H1 (cell line): ENCODE measurements around the gene RPS27A. TPM values are rescaled to one million over a fixed set of nuclear protein-coding genes. Genes with fewer than 3 reads are reported as not detected.

Source experiments
- BCL11A ChIP-seq, 2 experiments: IDR thresholded peaks; one replicate each; pipeline ENCODE4 v1.6.1; 2011; ENCODE audit warnings: low read depth in 2 of 2, low read length in 2 of 2, mild to moderate bottlenecking in 2 of 2
- CEBPB ChIP-seq: IDR thresholded peaks from 2 replicates; pipeline ENCODE4 v1.6.1; 2012; ENCODE audit warnings: low read depth, low read length
- CHD2 ChIP-seq: IDR thresholded peaks from 2 replicates; pipeline ENCODE4 v1.6.1; 2012; ENCODE audit warnings: low read length, improper control_type of control experiment
- EZH2 ChIP-seq: fragments of 200-600 bp; sonication (generic); IDR thresholded peaks from 2 replicates; pipeline ENCODE4 v1.7.1; 2012; ENCODE audit warnings: low read depth, mild to moderate bottlenecking, moderate library complexity, low read length, inconsistent platforms; ENCODE audit not compliant: severe bottlenecking
- FOSL1 ChIP-seq: IDR thresholded peaks from 2 replicates; pipeline ENCODE4 v1.6.1; 2011; ENCODE audit warnings: mild to moderate bottlenecking, low read depth, low read length, moderate library complexity; ENCODE audit not compliant: insufficient read depth
- JUND ChIP-seq: IDR thresholded peaks from 2 replicates; pipeline ENCODE4 v1.6.1; 2011; ENCODE audit warnings: mild to moderate bottlenecking, improper control_type of control experiment, low read length
- PHF8 ChIP-seq: fragments of 200-600 bp; sonication (generic); conservative IDR thresholded peaks from 2 replicates; pipeline ENCODE4 v1.7.1; 2012; ENCODE audit warnings: low read depth, mild to moderate bottlenecking, inconsistent platforms, low read length, moderate library complexity
- SIN3A ChIP-seq, 2 experiments: IDR thresholded peaks in 1 of 2; conservative IDR thresholded peaks in 1 of 2; 2 replicates each; pipeline ENCODE4 v1.6.1; 2011 to 2012; ENCODE audit warnings: low read length in 2 of 2, improper control_type of control experiment in 1 of 2, low read depth in 1 of 2, mild to moderate bottlenecking in 1 of 2
- TAF7 ChIP-seq: optimal IDR thresholded peaks from 2 replicates; pipeline ENCODE3; 2011; ENCODE audit warnings: low read depth, mild to moderate bottlenecking, inconsistent platforms, low read length, moderate library complexity, borderline replicate concordance
- polyA plus RNA-seq, 7 experiments: library from polyadenylated mRNA; depleted of rRNA in 3 of 7; stranded (reverse) in 5 of 7; unstranded in 2 of 7; fragments of >200 nt in 5 of 7; fragments of 200-250 nt in 2 of 7; gene quantifications; 1 replicate in 5 of 7; 2 replicates in 1 of 7; 4 replicates in 1 of 7; pipeline versions ENCODE4 v1.2.1 to v1.2.3, GENCODE V29; 2011 to 2013; ENCODE audit warnings: missing spikeins in 2 of 7, mixed read lengths in 2 of 7
- total RNA-seq: library from RNA; stranded (reverse); fragmentation: NEBNext Ultra II Directional; extraction: Animal tissue kit (Norgen Biotek cat#: 25700); gene quantifications from 2 replicates; pipeline ENCODE4 v1.2.1, GENCODE V29; 2021
- TF ChIP-seq, protein P1 (sequence below): fragments of 300-600 bp; sonication (generic); IDR thresholded peaks from 2 replicates; pipeline ENCODE4 v1.7.1; 2012; ENCODE audit warnings: low read length, moderate library complexity, mild to moderate bottlenecking, inconsistent platforms; ENCODE audit not compliant: insufficient replicate concordance

RPS27A gene
- total and polyA plus RNA-seq, 2 of the 8 experiments (the other 6 are each of a cell fraction or from before 2014, with no cell fraction given) = 1,431 to 1,682 TPM

DNA sequence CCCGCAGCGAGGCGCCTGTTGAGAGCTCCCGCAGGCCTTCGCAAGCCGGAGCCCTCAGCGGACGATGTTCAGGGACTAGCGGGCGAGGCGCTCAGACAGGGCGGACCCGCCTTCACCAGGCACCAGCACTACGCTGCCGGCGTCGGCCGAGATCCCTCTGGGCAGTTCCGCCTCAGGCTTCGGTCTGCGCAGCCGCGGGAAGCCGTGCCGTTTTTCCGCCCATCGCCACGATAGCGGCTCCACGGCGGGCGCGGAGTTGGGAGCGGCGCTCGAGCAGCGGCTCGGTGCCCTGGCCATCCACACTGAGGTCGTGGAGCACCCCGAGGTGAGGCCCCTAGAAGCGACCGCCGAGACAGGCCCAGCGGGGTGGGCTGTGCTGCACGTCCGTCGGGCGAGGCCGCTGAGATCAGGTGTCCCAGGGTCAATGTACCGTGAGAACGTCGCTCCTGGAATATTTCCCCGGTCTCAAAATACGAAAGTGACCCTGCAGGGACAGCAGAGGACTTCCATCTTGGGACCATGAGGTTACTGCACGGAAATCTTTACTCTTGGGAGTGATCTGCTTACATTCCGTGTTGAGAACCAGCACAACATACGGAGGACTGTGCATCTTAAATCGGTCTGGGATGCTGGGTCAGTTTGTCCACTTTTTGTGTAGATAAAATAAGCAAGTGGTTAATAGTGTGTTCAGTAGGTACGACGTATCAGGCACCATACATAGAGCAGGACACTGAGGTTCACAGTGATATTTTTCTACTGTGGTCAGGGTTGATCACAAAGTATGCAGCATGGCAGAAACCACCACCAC lies 49.8 kb downstream of the RPS27A start (continued):
- peak; percentile 68 for TF ChIP-seq PHF8
- TF ChIP-seq, protein P1, sequence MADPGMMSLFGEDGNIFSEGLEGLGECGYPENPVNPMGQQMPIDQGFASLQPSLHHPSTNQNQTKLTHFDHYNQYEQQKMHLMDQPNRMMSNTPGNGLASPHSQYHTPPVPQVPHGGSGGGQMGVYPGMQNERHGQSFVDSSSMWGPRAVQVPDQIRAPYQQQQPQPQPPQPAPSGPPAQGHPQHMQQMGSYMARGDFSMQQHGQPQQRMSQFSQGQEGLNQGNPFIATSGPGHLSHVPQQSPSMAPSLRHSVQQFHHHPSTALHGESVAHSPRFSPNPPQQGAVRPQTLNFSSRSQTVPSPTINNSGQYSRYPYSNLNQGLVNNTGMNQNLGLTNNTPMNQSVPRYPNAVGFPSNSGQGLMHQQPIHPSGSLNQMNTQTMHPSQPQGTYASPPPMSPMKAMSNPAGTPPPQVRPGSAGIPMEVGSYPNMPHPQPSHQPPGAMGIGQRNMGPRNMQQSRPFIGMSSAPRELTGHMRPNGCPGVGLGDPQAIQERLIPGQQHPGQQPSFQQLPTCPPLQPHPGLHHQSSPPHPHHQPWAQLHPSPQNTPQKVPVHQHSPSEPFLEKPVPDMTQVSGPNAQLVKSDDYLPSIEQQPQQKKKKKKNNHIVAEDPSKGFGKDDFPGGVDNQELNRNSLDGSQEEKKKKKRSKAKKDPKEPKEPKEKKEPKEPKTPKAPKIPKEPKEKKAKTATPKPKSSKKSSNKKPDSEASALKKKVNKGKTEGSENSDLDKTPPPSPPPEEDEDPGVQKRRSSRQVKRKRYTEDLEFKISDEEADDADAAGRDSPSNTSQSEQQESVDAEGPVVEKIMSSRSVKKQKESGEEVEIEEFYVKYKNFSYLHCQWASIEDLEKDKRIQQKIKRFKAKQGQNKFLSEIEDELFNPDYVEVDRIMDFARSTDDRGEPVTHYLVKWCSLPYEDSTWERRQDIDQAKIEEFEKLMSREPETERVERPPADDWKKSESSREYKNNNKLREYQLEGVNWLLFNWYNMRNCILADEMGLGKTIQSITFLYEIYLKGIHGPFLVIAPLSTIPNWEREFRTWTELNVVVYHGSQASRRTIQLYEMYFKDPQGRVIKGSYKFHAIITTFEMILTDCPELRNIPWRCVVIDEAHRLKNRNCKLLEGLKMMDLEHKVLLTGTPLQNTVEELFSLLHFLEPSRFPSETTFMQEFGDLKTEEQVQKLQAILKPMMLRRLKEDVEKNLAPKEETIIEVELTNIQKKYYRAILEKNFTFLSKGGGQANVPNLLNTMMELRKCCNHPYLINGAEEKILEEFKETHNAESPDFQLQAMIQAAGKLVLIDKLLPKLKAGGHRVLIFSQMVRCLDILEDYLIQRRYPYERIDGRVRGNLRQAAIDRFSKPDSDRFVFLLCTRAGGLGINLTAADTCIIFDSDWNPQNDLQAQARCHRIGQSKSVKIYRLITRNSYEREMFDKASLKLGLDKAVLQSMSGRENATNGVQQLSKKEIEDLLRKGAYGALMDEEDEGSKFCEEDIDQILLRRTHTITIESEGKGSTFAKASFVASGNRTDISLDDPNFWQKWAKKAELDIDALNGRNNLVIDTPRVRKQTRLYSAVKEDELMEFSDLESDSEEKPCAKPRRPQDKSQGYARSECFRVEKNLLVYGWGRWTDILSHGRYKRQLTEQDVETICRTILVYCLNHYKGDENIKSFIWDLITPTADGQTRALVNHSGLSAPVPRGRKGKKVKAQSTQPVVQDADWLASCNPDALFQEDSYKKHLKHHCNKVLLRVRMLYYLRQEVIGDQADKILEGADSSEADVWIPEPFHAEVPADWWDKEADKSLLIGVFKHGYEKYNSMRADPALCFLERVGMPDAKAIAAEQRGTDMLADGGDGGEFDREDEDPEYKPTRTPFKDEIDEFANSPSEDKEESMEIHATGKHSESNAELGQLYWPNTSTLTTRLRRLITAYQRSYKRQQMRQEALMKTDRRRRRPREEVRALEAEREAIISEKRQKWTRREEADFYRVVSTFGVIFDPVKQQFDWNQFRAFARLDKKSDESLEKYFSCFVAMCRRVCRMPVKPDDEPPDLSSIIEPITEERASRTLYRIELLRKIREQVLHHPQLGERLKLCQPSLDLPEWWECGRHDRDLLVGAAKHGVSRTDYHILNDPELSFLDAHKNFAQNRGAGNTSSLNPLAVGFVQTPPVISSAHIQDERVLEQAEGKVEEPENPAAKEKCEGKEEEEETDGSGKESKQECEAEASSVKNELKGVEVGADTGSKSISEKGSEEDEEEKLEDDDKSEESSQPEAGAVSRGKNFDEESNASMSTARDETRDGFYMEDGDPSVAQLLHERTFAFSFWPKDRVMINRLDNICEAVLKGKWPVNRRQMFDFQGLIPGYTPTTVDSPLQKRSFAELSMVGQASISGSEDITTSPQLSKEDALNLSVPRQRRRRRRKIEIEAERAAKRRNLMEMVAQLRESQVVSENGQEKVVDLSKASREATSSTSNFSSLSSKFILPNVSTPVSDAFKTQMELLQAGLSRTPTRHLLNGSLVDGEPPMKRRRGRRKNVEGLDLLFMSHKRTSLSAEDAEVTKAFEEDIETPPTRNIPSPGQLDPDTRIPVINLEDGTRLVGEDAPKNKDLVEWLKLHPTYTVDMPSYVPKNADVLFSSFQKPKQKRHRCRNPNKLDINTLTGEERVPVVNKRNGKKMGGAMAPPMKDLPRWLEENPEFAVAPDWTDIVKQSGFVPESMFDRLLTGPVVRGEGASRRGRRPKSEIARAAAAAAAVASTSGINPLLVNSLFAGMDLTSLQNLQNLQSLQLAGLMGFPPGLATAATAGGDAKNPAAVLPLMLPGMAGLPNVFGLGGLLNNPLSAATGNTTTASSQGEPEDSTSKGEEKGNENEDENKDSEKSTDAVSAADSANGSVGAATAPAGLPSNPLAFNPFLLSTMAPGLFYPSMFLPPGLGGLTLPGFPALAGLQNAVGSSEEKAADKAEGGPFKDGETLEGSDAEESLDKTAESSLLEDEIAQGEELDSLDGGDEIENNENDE = no peak
- no peak for TF ChIP-seq EZH2
- no peak for TF ChIP-seq TAF7
- TF ChIP-seq CHD2 = no peak
- peak in 1 of 2 experiments; percentile 47; a peak in 1 of 4 replicates for TF ChIP-seq SIN3A (conservative IDR thresholded peaks at IDR 0.05 in 1 of 2, IDR thresholded peaks at IDR 0.05 in 1 of 2; ENCODE audit: low read depth in 1 of 2, low read length in 2 of 2)
- TF ChIP-seq BCL11A (IDR thresholded peaks at IDR 0.05; ENCODE audit: low read depth in 2 of 2, low read length in 2 of 2) = no peak
- TF ChIP-seq CEBPB = no peak
- no peak for TF ChIP-seq JUND
- TF ChIP-seq FOSL1 = no peak
